ENCODE data around the gene PTH1R.

The PTH1R gene

DNA sequence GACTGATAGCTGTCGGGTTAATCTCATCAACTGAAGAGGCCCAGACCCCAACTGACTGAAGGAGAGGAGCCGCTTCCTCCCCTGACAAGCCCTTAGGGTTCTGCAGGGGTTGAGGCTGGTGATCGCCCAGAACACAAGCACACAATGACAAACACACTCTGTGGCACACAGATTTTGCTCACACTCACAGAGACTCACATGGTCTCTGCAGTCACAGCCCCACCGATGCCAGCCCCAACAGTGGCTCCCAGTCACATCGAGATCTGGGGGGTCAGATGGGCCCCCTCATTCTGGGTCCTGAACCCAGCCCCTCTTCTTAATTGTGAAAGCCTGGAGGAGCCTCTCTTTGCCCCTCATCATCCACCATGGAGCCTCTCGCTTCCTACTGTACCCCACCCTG lies 16.7 kb downstream of the PTH1R start:
- DNase-seq (ENCODE audit: low read depth): no peak
- TF ChIP-seq MYC (IDR thresholded peaks at IDR 0.05; ENCODE audit: low read depth, low read length) (no peak), POLR2A (IDR thresholded peaks at IDR 0.05; ENCODE audit: extremely low read depth, insufficient read length) (no peak)
- TF ChIP-seq, protein P1, sequence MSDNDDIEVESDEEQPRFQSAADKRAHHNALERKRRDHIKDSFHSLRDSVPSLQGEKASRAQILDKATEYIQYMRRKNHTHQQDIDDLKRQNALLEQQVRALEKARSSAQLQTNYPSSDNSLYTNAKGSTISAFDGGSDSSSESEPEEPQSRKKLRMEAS (IDR thresholded peaks at IDR 0.05; ENCODE audit: low read depth, low read length): no peak
- TF ChIP-seq, protein P2, sequence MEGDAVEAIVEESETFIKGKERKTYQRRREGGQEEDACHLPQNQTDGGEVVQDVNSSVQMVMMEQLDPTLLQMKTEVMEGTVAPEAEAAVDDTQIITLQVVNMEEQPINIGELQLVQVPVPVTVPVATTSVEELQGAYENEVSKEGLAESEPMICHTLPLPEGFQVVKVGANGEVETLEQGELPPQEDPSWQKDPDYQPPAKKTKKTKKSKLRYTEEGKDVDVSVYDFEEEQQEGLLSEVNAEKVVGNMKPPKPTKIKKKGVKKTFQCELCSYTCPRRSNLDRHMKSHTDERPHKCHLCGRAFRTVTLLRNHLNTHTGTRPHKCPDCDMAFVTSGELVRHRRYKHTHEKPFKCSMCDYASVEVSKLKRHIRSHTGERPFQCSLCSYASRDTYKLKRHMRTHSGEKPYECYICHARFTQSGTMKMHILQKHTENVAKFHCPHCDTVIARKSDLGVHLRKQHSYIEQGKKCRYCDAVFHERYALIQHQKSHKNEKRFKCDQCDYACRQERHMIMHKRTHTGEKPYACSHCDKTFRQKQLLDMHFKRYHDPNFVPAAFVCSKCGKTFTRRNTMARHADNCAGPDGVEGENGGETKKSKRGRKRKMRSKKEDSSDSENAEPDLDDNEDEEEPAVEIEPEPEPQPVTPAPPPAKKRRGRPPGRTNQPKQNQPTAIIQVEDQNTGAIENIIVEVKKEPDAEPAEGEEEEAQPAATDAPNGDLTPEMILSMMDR (IDR thresholded peaks at IDR 0.05; ENCODE audit: low read depth, low read length): no peak
- H3K4me3 ChIP-seq (ENCODE audit: low read depth, low read length): no peak overlapping the region

DNA sequence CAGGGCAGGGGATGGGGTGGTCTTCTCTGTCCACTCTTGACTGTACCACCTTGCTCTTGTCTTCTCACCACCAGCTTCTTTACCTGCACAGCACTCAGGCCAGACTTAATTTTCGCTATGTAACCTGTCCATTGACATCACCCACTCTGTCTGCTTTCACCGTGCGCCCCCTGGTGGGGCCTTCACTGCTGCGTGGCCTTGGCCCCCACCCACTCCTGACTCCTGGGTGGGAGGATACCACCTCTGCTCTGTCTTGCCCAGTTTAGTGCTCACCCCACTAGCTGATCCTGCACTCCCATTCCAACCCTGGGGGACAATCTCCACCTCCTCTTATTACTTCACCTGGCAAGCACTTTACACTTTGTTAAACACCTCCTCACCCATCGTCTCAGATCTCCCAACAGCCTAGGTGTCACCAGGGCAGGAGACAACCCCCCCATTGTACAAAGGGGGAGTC lies 17.7 kb downstream of the PTH1R start:
- DNase-seq (ENCODE audit: low read depth): peak; percentile 62
- no peak for TF ChIP-seq MYC (IDR thresholded peaks at IDR 0.05; ENCODE audit: low read depth, low read length)
- TF ChIP-seq, protein P2 (IDR thresholded peaks at IDR 0.05; ENCODE audit: low read depth, low read length): peak; percentile 88
- no peak overlapping the region for H3K4me3 ChIP-seq (ENCODE audit: low read depth, low read length)

DNA sequence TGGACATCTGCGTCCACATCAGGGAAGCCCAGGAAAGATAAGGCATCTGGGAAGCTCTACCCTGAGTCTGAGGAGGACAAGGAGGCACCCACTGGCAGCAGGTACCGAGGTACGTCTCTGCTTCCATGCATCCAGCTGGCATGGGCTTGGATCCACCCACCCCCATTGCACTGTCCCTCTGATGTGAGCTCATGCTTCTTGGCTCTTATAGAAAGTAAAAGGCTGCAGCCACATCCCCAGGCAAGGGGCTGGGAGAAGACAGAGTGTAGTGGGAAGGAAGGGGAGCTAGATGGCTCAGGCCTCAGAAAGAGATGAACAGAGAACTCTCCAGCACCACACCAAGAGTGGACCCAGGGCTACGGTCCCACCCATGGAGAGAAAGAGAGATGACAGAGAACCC lies 18.2 kb downstream of the PTH1R start:
- DNase-seq (ENCODE audit: low read depth): no peak
- H3K4me3 ChIP-seq (ENCODE audit: low read depth, low read length): no peak overlapping the region
- TF ChIP-seq, protein P2 (IDR thresholded peaks at IDR 0.05; ENCODE audit: low read depth, low read length): no peak
- TF ChIP-seq, protein P1 (IDR thresholded peaks at IDR 0.05; ENCODE audit: low read depth, low read length): no peak
- TF ChIP-seq POLR2A (IDR thresholded peaks at IDR 0.05; ENCODE audit: extremely low read depth, insufficient read length): no peak
- no peak for TF ChIP-seq MYC (IDR thresholded peaks at IDR 0.05; ENCODE audit: low read depth, low read length)

DNA sequence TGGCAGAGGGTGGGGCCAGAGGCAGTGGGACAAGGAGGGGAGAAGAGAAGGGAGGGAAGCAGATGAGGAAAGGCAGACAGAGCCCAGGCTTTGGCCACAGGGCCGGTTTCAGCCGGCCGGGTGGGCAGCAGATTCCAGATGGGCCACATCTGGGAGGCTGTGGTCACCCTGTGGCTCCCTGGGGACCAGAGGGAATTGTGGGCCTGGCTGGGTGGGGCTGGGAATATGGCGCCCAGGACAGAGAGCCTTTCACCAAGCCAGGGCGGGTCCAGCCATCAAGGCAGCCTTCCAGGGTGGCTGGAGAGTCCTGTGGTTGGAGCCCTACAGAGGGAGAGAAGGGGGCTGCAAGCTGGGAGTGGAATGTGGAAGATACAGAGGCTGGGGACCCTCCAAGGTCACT lies 18.9 kb downstream of the PTH1R start:
- TF ChIP-seq, protein P2 (IDR thresholded peaks at IDR 0.05; ENCODE audit: low read depth, low read length): no peak
- TF ChIP-seq MYC (IDR thresholded peaks at IDR 0.05; ENCODE audit: low read depth, low read length) (no peak), POLR2A (IDR thresholded peaks at IDR 0.05; ENCODE audit: extremely low read depth, insufficient read length) (no peak)
- TF ChIP-seq, protein P1 (IDR thresholded peaks at IDR 0.05; ENCODE audit: low read depth, low read length): no peak
- no peak for DNase-seq (ENCODE audit: low read depth)

DNA sequence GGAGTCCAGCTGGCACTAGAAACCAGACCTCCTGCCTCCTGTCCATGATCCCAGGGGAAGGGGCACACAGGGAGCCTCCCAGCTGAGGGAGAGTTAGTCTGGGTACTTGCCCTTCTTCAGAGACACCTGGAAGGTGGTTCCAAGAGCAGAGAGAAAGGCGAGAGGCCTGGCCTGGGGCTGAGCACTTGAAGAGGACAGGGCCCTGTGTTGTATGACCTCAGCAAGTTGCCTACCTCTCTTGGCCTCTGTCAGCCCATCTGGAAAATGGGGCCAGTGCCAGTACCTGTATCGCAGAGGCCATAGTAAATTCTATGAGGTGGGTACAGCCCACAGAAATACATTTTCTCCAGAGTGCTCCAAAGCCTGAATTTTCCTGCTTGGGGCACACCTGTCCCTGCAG lies 19.5 kb downstream of the PTH1R start:
- TF ChIP-seq MYC (IDR thresholded peaks at IDR 0.05; ENCODE audit: low read depth, low read length) (no peak), POLR2A (IDR thresholded peaks at IDR 0.05; ENCODE audit: extremely low read depth, insufficient read length) (no peak)
- TF ChIP-seq, protein P1 (IDR thresholded peaks at IDR 0.05; ENCODE audit: low read depth, low read length): no peak
- TF ChIP-seq, protein P2 (IDR thresholded peaks at IDR 0.05; ENCODE audit: low read depth, low read length): no peak
- no peak for DNase-seq (ENCODE audit: low read depth)
- no peak overlapping the region for H3K4me3 ChIP-seq (ENCODE audit: low read depth, low read length)

More for the DNA sequence above, 18.9 kb downstream of the PTH1R start:
- H3K4me3 ChIP-seq (ENCODE audit: low read depth, low read length): no peak overlapping the region

DNA sequence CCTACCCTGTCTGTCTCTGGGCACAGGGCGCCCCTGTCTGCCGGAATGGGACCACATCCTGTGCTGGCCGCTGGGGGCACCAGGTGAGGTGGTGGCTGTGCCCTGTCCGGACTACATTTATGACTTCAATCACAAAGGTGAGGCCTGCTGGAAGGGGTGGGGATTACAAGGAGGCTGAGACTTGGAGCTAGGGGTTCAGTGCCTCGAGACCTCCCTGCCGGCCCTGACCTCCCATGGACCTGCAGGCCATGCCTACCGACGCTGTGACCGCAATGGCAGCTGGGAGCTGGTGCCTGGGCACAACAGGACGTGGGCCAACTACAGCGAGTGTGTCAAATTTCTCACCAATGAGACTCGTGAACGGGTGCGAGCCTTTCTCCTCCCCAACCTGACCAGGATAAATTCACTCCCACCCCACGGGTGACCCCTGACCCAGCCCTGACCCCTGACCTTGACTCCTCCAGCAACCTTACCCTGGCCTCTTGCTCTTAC lies 20.4 kb downstream of the PTH1R start:
- TF ChIP-seq POLR2A (IDR thresholded peaks at IDR 0.05; ENCODE audit: extremely low read depth, insufficient read length): no peak
- TF ChIP-seq, protein P2 (IDR thresholded peaks at IDR 0.05; ENCODE audit: low read depth, low read length): no peak
- TF ChIP-seq MYC (IDR thresholded peaks at IDR 0.05; ENCODE audit: low read depth, low read length): no peak
- TF ChIP-seq, protein P1 (IDR thresholded peaks at IDR 0.05; ENCODE audit: low read depth, low read length): no peak
- no peak for DNase-seq (ENCODE audit: low read depth)
- H3K4me3 ChIP-seq (ENCODE audit: low read depth, low read length): no peak overlapping the region

All from NB4 (cell line).